Measurements from ENCODE around the gene CMC2. TPM values are rescaled to one million over a fixed set of nuclear protein-coding genes. Genes with fewer than 3 reads are reported as not detected.

The CMC2 gene
- total RNA-seq, 1 experiment from 2014 or later, result 148 TPM

GRCh38 chr16:80974649-80975376 lies 31.9 kb downstream of the CMC2 start:
- DNase-seq (ENCODE audit: low read depth), result peak; percentile 7

DNA sequence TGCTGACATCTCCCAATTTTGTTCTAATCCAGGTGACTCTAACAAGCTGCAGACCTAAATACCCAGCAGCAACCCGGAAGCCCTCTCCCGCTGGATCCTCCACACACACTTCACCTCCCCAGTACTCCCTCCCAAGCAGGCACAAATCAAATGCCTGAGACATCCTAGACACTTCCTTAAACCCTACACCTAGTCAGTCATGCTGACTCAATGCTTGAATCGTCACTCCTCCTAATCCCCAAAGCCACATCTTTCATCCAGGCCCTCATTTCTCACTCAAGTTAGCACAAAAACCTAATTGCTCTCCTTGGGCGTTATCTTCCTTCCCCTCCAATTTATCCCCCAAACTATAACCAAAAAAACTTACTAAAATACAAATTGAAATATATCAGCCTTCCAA lies 32.7 kb downstream of the CMC2 start:
- no peak for DNase-seq (ENCODE audit: low read depth)

- no peak for DNase-seq (ENCODE audit: low read depth)
These were observed 34.1 kb downstream of the CMC2 start for GRCh38 chr16:80972611-80973010.

DNA sequence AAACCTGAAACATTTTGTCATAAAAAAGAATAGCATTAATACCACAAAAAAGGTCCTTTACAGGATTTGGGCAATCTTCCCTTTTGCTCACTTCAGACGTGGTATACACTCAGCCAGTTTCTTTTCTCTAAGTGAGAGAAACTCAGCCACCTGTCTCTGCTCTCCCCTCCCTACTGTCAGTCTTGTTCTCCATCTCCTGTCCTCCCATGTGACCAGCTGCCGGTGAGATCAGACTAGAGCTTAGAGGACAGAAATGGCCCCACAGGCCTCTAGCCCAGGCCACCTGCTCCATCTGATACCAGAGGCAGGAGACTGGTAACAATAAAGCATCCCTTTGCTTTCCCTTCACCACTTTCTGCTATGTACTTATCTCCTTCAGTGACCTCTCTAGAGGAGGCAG lies 34.9 kb downstream of the CMC2 start:
- no peak for DNase-seq (ENCODE audit: low read depth)

DNA sequence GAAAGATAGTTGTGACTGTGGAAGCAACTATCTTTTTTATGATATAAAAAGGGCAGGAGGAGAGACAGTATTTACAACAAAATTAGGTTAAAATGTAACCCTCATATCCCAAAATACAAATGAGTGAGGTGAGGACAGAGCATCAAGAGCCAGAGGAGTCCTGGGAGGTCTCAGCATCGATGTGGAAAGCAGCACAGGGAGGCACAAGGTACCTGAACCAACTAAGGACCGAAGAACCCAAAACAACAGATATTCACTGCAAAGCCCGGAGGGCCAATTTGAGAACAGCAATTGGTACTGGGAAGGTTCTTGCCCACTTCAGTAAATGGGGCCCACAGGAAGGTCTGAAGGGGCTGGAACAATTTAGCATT lies 37.6 kb downstream of the CMC2 start:
- DNase-seq (ENCODE audit: low read depth), result no peak

- no peak for DNase-seq (ENCODE audit: low read depth)
These were observed 38.1 kb downstream of the CMC2 start for GRCh38 chr16:80968386-80969113.

- DNase-seq (ENCODE audit: low read depth), result no peak
These were observed 40.1 kb downstream of the CMC2 start for GRCh38 chr16:80966617-80967016.

DNA sequence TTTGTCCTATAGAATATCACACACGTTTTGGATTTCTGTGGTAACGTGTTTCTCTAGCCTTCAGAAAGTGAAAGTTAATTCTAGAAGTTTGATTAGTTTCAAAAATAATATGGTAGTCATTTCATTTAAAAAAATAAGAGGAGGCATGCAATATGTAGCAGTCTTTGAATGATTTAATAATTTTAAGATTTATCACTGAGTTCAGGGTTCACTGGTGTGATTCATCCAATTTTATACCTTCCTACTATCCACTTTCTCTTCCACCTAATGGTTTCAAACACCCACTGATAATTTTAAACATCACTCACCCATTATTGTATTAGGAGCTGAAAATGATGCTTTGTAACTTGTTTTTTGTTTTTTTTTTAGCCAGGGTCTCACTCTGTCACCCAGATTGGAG lies 42.3 kb downstream of the CMC2 start:
- DNase-seq (ENCODE audit: low read depth), result no peak

DNA sequence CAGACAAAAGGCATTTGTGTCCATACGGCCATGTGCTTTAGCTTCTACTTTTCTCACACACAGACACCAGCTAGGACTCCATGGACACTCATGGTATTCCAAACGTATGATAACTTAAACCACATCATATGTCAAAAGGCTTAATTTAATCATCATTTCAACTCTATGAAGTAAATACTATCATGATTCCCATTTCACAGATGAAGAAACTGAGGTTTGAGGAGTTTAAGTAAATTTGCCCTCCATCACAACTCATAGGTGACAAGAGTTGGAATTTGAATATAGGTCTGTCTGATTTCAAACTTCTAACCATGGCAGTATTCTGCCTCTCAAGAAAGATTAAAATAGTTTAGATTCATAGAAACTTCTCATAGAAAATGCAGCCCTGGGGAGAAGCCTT lies 43.8 kb downstream of the CMC2 start:
- DNase-seq (ENCODE audit: low read depth), result no peak

DNA sequence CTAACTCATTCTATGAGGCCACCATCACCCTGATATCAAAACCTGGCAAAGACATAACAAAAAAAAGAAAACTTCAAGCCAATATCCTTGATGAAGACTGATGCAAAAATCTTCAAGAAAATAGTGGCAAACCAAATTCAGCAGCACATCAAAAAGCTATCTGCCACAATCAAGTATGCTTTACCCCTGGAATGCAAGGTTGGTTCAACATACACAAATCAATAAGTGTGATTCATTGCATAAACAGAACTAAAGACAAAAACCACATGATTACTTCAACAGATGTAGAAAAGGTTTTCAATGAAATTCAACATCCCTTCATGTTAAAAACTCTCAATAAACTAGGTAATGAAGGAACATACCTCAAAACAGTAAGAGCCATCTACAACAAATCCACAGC lies 48.4 kb downstream of the CMC2 start:
- no peak for DNase-seq (ENCODE audit: low read depth)

- DNase-seq (ENCODE audit: low read depth), result no peak
These were observed 51.7 kb downstream of the CMC2 start for GRCh38 chr16:80954985-80955384.

DNA sequence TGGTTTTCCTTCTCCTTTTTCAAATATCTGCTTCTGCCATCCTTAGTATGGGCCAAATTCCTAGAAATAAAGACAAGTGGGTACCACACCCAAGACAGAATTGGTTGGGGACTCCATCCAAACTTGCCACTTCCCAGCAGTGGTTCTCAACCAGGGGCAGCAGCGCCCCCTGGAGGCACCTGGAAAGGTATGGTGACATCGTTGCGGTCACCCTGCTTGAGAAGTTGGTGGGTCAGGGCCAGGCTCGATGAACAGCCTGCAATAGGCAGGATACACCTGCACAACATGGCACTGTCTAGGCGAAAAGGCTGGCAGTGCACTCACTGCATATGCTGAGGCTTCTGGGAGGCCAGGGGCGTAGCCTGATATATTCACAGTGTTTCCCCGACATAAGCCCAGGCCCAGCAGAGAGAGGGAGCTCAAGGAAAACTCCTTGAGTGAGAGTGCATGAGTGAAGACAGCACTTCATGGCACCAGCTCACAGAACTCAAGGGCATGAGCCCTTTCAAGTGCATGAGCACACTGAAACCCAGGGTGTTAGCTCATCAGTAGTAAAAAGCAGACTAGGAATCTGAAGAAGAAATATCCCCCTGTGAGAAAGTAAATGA lies 57.7 kb downstream of the CMC2 start:
- peak; percentile 24 for DNase-seq (ENCODE audit: low read depth)

DNA sequence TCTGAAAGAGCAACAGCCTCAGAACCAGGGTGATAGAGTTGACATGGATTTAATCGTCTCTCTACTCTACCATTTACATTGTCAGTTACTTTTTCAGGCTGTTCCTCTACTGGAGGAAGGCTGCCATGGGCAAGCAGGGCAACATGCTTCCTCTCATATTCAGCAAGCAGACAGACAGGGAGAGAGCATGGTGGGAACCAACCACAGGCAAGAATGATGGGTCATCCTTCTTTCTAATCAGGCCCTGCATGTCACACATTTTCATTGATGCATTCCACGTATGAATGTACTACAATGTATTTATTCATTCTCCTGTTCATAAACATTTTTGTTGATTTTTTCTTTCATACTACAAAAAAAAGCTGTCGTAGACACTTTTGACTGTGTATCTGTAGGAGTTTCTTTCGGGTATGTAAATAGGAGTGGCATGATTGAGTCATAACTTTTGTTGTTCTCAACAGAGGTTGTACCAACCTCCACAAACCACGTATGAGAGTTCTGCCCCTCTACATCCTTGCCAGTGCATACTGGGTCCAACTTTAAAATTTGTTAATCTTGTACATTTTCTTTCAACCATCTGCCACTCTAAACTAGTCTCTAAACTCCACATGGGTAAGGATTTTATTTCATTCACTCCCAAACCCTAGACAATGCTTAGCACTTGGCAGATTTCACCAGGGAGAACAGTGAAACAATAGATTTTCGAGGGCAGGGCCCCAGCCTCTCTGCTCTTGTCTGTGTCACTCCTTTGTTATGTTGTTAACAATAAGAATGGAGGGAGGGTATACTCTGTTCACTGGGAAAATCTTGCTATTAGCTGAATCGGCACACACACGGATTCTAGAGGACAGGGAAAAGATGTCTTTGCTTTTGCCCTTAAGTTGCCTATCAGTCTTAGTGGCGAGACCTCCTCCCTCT lies 58.7 kb downstream of the CMC2 start:
- DNase-seq (ENCODE audit: low read depth), result no peak

DNA sequence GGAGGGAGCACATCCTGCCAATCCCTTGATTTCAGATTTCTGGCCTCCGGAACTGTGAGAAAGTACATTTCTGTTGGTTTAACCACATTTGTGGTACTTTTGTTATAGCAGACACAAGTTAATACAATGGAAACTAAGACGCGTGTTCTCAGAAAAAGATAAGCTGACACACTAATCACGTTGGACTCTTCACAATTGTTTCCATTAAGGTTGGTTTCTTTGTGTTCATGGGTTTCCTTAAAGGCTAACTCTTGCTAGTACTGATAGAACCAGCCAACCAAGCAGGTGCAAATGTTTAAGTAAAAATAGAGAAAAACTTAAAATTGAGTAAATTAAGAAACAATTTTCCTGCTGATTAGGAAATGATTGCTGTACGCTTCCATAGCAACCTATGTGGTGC lies 59.4 kb downstream of the CMC2 start:
- DNase-seq (ENCODE audit: low read depth), result no peak

GRCh38 chr16:80946481-80946880 lies 60.2 kb downstream of the CMC2 start:
- DNase-seq (ENCODE audit: low read depth), result no peak

- DNase-seq (ENCODE audit: low read depth), result peak; percentile 42
These were observed 66.4 kb downstream of the CMC2 start for GRCh38 chr16:80940069-80940856.

DNA sequence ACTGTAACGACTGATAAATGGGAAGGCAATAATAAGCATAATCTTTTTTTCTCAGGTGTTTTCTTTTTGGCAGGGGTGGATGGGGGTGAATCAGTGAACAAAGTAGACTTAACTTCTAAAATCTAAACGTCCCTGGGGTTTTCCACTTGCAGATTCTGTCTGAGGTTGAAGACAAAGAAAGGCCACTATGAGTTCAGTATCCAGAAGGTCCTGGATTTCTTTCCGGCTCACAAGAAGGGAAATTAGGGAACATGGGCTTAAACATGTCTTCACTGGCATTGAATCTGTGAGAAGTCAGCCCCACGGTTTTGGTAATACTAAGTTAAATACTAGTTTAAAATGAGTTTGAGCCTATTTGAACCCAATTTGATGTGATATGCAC lies 67.8 kb downstream of the CMC2 start:
- DNase-seq (ENCODE audit: low read depth), result no peak

- DNase-seq (ENCODE audit: low read depth), result peak; percentile 81
These were observed 68.4 kb downstream of the CMC2 start for GRCh38 chr16:80938004-80938878.

DNA sequence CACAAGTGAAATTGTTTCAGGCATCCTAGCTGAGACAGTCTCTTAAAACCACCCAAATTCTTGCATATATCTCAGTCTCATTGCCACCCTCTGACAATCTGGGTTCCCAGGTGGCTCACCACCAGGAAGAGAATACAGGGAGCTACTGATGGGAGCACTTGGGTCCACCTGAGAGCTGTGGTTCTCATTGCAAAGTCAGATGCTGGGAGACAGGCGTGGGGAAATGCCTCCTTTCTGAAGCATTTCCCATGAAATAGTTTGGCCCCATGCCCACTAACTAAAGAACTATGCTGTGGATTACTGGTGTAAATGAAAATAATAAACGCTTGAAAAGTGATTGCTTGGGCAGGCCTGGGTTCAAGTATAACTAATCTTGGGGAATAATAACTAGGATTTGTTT lies 70.3 kb downstream of the CMC2 start:
- DNase-seq (ENCODE audit: low read depth), result no peak

GRCh38 chr16:80935691-80936090 lies 71.0 kb downstream of the CMC2 start:
- no peak for DNase-seq (ENCODE audit: low read depth)

All from RPMI7951 (cell line).